ENCODE measurements around the gene ADAMTS10. TPM values are rescaled to one million over a fixed set of nuclear protein-coding genes. Genes with fewer than 3 reads are reported as not detected.

Gene ADAMTS10
- total and polyA plus RNA-seq, 8 donors, result 6.7 to 106 (median 18.7) TPM

DNA sequence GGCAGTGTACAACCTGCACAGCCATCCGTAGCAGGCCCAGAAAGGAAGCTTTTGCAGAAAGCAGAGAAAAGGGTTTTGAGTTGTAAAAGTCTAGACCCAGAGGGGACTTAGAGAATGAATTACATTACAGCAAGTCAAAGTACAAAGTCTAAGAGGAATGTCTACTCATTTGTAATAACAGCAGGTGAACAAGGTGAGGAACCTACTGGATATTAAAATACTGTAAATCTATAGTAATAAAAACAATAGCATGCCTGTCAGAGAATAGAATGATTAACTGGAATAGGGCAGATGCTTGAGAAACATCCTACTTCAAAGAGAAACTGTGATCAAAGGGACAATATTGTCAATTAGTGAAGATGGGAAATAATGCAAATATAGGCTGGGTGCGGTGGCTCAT, 78.3 kb downstream of the ADAMTS10 start:
- intact Hi-C loops (cut with DNase I), result no loop called here
- no peaks in the 10 kb centered on the region for H3K27me3 ChIP-seq
- H3K36me3 ChIP-seq, result no peaks in the 10 kb centered on the region
- no peaks in the 10 kb centered on the region for H3K4me1 ChIP-seq
- ATAC-seq (no peak), DNase-seq (no peak), FAIRE-seq (no peak)
- H3K4me3 ChIP-seq, result no peak overlapping the region
- no peak overlapping the region for H3K27ac ChIP-seq
- WGBS, 2 donors, result 49 to 62% methylated on average over 2 of the region's 2 CpGs
- no peak for TF ChIP-seq CTCF (IDR thresholded peaks at IDR 0.05)
- no peaks in the 10 kb centered on the region for H3K9me3 ChIP-seq

- TF ChIP-seq CTCF (IDR thresholded peaks at IDR 0.05), result no peak
- FAIRE-seq (no peak), ATAC-seq (no peak), DNase-seq (no peak)
- H3K9me3 ChIP-seq, result no peaks in the 10 kb centered on the region
- no peaks in the 10 kb centered on the region for H3K27me3 ChIP-seq
- WGBS, 2 donors, result 69 to 86% methylated on average over 7 of the region's 7 CpGs
- H3K36me3 ChIP-seq, result no peaks in the 10 kb centered on the region
- no peak overlapping the region for H3K4me3 ChIP-seq
- H3K4me1 ChIP-seq, result no peaks in the 10 kb centered on the region
- no peak overlapping the region for H3K27ac ChIP-seq
- intact Hi-C loops (cut with DNase I), result no loop called here
Observed at GRCh38 chr19:8531470-8531869, 79.0 kb downstream of the ADAMTS10 start.

Other genes with a start within 250 kb of the ADAMTS10 start
- gene ANGPTL4, start 246.6 kb downstream of the ADAMTS10 start, total RNA-seq, result 10 to 100 TPM in 4 of 6 donors, 1 to 10 TPM in 2; 2.8 to 82.8 (median 22.5) TPM
- 100 to 1,000 TPM in 1 of 2 donors, 10 to 100 TPM in 1; 95.0 to 169 TPM for gene ANGPTL4, start 246.6 kb downstream of the ADAMTS10 start, polyA plus RNA-seq
- gene RAB11B, start 220.4 kb downstream of the ADAMTS10 start, total RNA-seq, result 10 to 100 TPM; 52.1 to 75.2 (median 56.8) TPM
- gene RAB11B, start 220.4 kb downstream of the ADAMTS10 start, polyA plus RNA-seq, result 100 to 1,000 TPM in 1 of 2 donors, 10 to 100 TPM in 1; 84.6 to 107 TPM
- gene MARCHF2, start 197.4 kb downstream of the ADAMTS10 start, total RNA-seq, result 10 to 100 TPM in 5 of 6 donors, 1 to 10 TPM in 1; 8.8 to 18.0 (median 11.0) TPM
- gene MARCHF2, start 197.4 kb downstream of the ADAMTS10 start, polyA plus RNA-seq, result 10 to 100 TPM; 17.1 to 22.6 TPM
- gene HNRNPM, start 165.7 kb downstream of the ADAMTS10 start, total RNA-seq, result 10 to 100 TPM; 44.5 to 88.3 (median 66.6) TPM
- 10 to 100 TPM; 52.5 to 90.1 TPM for gene HNRNPM, start 165.7 kb downstream of the ADAMTS10 start, polyA plus RNA-seq
- 1 to 10 TPM in 2 of 6 donors, under 1 TPM in 4; 0.09 to 4.6 (median 0.70) TPM for gene PRAM1, start 108.1 kb downstream of the ADAMTS10 start, total RNA-seq
- 1 to 10 TPM; 3.0 to 3.7 TPM for gene PRAM1, start 108.1 kb downstream of the ADAMTS10 start, polyA plus RNA-seq
- 10 to 100 TPM in 3 of 6 donors, 1 to 10 TPM in 3; 7.3 to 16.1 (median 10.8) TPM for gene ZNF414, start 96.5 kb downstream of the ADAMTS10 start, total RNA-seq
- 10 to 100 TPM; 28.2 to 36.9 TPM for gene ZNF414, start 96.5 kb downstream of the ADAMTS10 start, polyA plus RNA-seq
- 10 to 100 TPM in 2 of 6 donors, 1 to 10 TPM in 4; 1.2 to 21.3 (median 4.8) TPM for gene MYO1F, start 33.3 kb downstream of the ADAMTS10 start, total RNA-seq
- 1 to 10 TPM; 1.9 to 7.5 TPM for gene MYO1F, start 33.3 kb downstream of the ADAMTS10 start, polyA plus RNA-seq
- gene NFILZ, start 19.9 kb upstream of the ADAMTS10 start, total RNA-seq, result not detected
- gene NFILZ, start 19.9 kb upstream of the ADAMTS10 start, polyA plus RNA-seq, result not detected
- gene ACTL9, start 88.1 kb upstream of the ADAMTS10 start, total RNA-seq, result not detected
- gene ACTL9, start 88.1 kb upstream of the ADAMTS10 start, polyA plus RNA-seq, result not detected
- not detected for gene OR2Z1, start 110.9 kb upstream of the ADAMTS10 start, total RNA-seq
- gene OR2Z1, start 110.9 kb upstream of the ADAMTS10 start, polyA plus RNA-seq, result not detected
- gene ZNF558, start 221.6 kb upstream of the ADAMTS10 start, total RNA-seq, result 10 to 100 TPM in 5 of 6 donors, 1 to 10 TPM in 1; 8.7 to 26.3 (median 12.3) TPM
- 10 to 100 TPM; 11.1 to 18.9 TPM for gene ZNF558, start 221.6 kb upstream of the ADAMTS10 start, polyA plus RNA-seq
- under 1 TPM in 3 of 6 donors, not detected in 3; 0.22 to 0.25 (median 0.23) TPM for gene MBD3L1, start 221.7 kb upstream of the ADAMTS10 start, total RNA-seq
- gene MBD3L1, start 221.7 kb upstream of the ADAMTS10 start, polyA plus RNA-seq, result 1 to 10 TPM in 1 of 2 donors, under 1 TPM in 1; 0.96 to 1.8 TPM